ENCODE measurements around the gene C19orf12. TPM values are rescaled to one million over a fixed set of nuclear protein-coding genes. Genes with fewer than 3 reads are reported as not detected.

The C19orf12 gene
- total RNA-seq, 1 experiment from 2014 or later, result 15.5 TPM

DNA sequence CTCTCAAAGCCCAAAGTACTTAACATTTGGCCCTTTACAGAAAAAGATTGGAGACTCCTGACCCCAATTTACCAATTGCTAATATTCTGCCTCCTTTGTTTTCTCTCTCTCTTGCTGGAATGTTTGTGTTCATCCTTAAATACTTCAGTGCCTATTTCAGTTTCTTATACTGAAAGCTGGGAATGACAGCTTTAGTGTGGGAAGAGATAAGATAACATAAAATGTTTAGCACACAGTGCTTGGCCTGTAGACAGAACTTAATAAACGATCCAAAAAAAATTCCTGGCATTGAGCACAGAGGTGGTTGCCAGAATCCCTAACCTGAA is 52.8 kb downstream of the C19orf12 start (continued):
- TF ChIP-seq, protein P1, sequence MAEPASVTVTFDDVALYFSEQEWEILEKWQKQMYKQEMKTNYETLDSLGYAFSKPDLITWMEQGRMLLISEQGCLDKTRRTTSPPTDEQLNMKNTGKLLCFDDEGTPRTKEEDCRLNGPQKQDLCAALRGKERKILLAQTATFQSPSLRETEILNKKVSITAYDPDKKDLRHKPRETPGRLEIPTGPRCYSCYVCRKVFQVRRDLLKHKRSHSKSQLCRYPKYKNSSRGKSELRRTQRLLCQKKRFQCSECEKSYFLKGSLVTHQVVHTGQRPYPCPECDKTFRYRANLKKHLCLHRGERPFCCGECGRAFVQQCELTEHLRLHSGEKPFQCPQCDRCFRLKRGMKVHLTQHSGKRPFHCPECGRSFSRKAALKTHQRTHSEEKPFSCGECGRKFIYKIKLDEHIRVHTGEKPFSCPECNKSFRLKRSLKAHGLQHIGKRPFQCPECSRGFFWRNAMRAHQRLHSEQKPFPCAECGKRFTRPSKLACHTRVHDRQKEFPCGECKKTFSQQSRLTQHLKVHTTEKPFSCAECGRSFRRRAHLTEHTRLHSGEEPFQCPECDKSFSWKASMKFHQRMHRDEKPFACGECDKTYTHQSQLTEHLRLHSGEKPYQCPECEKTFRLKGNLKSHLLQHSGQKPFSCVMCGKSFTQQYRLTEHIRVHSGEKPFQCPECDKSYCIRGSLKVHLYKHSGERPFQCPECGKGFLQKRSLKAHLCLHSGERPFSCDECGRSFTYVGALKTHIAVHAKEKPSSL (CRISPR knock-in tag; conservative IDR thresholded peaks at IDR 0.05), result no peak
- TF ChIP-seq, protein P2, sequence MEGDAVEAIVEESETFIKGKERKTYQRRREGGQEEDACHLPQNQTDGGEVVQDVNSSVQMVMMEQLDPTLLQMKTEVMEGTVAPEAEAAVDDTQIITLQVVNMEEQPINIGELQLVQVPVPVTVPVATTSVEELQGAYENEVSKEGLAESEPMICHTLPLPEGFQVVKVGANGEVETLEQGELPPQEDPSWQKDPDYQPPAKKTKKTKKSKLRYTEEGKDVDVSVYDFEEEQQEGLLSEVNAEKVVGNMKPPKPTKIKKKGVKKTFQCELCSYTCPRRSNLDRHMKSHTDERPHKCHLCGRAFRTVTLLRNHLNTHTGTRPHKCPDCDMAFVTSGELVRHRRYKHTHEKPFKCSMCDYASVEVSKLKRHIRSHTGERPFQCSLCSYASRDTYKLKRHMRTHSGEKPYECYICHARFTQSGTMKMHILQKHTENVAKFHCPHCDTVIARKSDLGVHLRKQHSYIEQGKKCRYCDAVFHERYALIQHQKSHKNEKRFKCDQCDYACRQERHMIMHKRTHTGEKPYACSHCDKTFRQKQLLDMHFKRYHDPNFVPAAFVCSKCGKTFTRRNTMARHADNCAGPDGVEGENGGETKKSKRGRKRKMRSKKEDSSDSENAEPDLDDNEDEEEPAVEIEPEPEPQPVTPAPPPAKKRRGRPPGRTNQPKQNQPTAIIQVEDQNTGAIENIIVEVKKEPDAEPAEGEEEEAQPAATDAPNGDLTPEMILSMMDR (IDR thresholded peaks at IDR 0.05), result no peak
- TF ChIP-seq FOXJ3 (CRISPR knock-in tag; IDR thresholded peaks at IDR 0.05; ENCODE audit: borderline replicate concordance) (no peak), IRF2 (CRISPR knock-in tag; IDR thresholded peaks at IDR 0.05; ENCODE audit: borderline replicate concordance, low read depth) (no peak), TP53 (CRISPR knock-in tag; IDR thresholded peaks at IDR 0.05) (no peak), TCF7 (CRISPR knock-in tag; IDR thresholded peaks at IDR 0.05; ENCODE audit: low read depth) (no peak), CREB1 (CRISPR knock-in tag; IDR thresholded peaks at IDR 0.05) (no peak), MYBL2 (CRISPR knock-in tag; IDR thresholded peaks at IDR 0.05) (no peak)

DNA sequence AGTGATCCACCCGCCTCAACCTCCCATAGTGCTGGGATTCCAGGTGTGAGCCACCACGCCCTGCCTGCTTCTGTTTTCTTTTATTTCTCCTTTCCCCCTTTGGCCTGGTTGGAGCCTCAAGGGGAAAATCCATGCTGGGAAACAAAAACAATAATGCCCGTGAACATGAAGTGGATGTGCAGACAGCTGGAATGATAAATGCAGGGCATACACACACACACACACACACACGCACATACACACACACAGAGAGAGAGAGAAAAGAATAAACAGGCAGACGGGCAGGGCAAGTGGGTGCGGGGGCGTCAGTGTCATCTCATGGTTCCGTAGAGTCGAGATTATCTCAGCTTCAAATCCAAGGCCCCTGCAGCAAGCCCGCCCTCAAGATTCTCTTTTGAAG is 54.2 kb downstream of the C19orf12 start:
- ChIA-PET POLR2A (no interaction called here), CTCF (interaction anchor here (1.0 kb wide), 1 partner anchor 8 kb away, joined by 3 read pairs; no protein-coding TSS in a partner anchor)
- DNase-seq (ENCODE audit: low spot score) (no peak), ATAC-seq (no peak)
- no peak for TF ChIP-seq ZNF121 (CRISPR knock-in tag; IDR thresholded peaks at IDR 0.05)
- no peak for TF ChIP-seq TP53 (CRISPR knock-in tag; IDR thresholded peaks at IDR 0.05)
- H3K27ac Mint-ChIP-seq, result no peak overlapping the region
- no peak overlapping the region for H3K4me3 Mint-ChIP-seq
- H3K27me3 Mint-ChIP-seq (ENCODE audit: low read depth), result no peaks in the 10 kb centered on the region
- H3K4me1 Mint-ChIP-seq, result peaks cover 7% of the 10 kb centered on the region
- no peaks in the 10 kb centered on the region for H3K36me3 Mint-ChIP-seq
- no peaks in the 10 kb centered on the region for H3K9me3 Mint-ChIP-seq

DNA sequence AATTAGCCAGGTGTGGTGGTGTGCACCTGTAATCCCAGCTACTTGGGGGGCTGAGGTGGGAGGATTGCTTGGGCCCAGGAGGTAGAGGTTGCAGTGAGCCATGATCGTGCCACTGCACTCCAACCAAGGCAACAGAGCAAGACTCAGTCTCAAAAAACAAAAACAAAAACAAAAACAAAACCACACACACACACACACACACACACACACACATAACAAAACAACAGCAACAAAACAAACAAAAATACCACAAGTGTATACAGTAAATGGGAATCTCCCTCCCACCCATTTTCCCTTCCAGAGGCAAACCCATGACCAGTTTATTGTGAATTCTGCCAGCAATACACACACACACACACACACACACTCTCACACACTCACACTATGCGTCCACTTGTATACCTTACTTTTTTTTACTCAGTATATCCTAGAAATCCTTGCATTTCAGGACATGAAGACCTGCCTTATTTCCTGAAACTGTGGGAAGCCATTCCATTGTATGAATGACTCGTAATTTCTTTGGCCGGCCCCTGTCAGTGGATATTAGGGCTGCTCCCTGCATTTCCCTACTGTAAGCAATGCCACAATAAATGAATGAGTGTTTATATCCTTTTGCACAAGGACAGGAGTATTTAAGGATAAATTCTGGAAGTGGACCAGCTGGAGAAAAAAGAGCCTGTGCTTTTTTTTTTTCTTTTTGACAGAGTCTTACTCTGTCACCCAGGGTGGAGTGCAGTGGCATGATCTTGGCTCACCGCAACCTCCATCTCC is 56.7 kb downstream of the C19orf12 start:
- CTCF ChIA-PET, result interaction anchor here (1.0 kb wide), 1 partner anchor 48 kb away, joined by 4 read pairs; no protein-coding TSS in a partner anchor
- no peak overlapping the region for H3K4me3 Mint-ChIP-seq
- peaks cover 21% of the 10 kb centered on the region for H3K9me3 Mint-ChIP-seq
- no peak for ATAC-seq
- peaks cover 5% of the 10 kb centered on the region; the same call in 1 of the 2 replicates for H3K36me3 Mint-ChIP-seq
- no peaks in the 10 kb centered on the region for H3K27me3 Mint-ChIP-seq (ENCODE audit: low read depth)
- H3K27ac Mint-ChIP-seq, result no peak overlapping the region
- H3K4me1 Mint-ChIP-seq, result no peaks in the 10 kb centered on the region
- no peak for DNase-seq (ENCODE audit: low spot score)
- POLR2A ChIA-PET, result no interaction called here
- TF ChIP-seq, protein P3, sequence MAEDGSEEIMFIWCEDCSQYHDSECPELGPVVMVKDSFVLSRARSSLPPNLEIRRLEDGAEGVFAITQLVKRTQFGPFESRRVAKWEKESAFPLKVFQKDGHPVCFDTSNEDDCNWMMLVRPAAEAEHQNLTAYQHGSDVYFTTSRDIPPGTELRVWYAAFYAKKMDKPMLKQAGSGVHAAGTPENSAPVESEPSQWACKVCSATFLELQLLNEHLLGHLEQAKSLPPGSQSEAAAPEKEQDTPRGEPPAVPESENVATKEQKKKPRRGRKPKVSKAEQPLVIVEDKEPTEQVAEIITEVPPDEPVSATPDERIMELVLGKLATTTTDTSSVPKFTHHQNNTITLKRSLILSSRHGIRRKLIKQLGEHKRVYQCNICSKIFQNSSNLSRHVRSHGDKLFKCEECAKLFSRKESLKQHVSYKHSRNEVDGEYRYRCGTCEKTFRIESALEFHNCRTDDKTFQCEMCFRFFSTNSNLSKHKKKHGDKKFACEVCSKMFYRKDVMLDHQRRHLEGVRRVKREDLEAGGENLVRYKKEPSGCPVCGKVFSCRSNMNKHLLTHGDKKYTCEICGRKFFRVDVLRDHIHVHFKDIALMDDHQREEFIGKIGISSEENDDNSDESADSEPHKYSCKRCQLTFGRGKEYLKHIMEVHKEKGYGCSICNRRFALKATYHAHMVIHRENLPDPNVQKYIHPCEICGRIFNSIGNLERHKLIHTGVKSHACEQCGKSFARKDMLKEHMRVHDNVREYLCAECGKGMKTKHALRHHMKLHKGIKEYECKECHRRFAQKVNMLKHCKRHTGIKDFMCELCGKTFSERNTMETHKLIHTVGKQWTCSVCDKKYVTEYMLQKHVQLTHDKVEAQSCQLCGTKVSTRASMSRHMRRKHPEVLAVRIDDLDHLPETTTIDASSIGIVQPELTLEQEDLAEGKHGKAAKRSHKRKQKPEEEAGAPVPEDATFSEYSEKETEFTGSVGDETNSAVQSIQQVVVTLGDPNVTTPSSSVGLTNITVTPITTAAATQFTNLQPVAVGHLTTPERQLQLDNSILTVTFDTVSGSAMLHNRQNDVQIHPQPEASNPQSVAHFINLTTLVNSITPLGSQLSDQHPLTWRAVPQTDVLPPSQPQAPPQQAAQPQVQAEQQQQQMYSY (CRISPR knock-in tag; IDR thresholded peaks at IDR 0.05), result no peak
- TF ChIP-seq NR1H2 (CRISPR knock-in tag; IDR thresholded peaks at IDR 0.05) (no peak), FOXK1 (CRISPR knock-in tag; IDR thresholded peaks at IDR 0.05) (no peak), ZNF423 (CRISPR knock-in tag; IDR thresholded peaks at IDR 0.05) (no peak), CBFB (CRISPR knock-in tag; IDR thresholded peaks at IDR 0.05; ENCODE audit: low read depth) (no peak), ELF4 (CRISPR knock-in tag; IDR thresholded peaks at IDR 0.05; ENCODE audit: low read depth) (no peak), SMAD4 (CRISPR knock-in tag; IDR thresholded peaks at IDR 0.05) (no peak), SP1 (CRISPR knock-in tag; conservative IDR thresholded peaks at IDR 0.05) (no peak)
- TF ChIP-seq, protein P4, sequence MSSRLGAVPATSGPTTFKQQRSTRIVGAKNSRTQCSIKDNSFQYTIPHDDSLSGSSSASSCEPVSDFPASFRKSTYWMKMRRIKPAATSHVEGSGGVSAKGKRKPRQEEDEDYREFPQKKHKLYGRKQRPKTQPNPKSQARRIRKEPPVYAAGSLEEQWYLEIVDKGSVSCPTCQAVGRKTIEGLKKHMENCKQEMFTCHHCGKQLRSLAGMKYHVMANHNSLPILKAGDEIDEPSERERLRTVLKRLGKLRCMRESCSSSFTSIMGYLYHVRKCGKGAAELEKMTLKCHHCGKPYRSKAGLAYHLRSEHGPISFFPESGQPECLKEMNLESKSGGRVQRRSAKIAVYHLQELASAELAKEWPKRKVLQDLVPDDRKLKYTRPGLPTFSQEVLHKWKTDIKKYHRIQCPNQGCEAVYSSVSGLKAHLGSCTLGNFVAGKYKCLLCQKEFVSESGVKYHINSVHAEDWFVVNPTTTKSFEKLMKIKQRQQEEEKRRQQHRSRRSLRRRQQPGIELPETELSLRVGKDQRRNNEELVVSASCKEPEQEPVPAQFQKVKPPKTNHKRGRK (CRISPR knock-in tag; IDR thresholded peaks at IDR 0.05; ENCODE audit: borderline replicate concordance), result no peak
- TF ChIP-seq, protein P5, sequence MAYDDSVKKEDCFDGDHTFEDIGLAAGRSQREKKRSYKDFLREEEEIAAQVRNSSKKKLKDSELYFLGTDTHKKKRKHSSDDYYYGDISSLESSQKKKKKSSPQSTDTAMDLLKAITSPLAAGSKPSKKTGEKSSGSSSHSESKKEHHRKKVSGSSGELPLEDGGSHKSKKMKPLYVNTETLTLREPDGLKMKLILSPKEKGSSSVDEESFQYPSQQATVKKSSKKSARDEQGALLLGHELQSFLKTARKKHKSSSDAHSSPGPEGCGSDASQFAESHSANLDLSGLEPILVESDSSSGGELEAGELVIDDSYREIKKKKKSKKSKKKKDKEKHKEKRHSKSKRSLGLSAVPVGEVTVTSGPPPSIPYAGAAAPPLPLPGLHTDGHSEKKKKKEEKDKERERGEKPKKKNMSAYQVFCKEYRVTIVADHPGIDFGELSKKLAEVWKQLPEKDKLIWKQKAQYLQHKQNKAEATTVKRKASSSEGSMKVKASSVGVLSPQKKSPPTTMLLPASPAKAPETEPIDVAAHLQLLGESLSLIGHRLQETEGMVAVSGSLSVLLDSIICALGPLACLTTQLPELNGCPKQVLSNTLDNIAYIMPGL (CRISPR knock-in tag; IDR thresholded peaks at IDR 0.05), result no peak
- TF ChIP-seq, protein P6, sequence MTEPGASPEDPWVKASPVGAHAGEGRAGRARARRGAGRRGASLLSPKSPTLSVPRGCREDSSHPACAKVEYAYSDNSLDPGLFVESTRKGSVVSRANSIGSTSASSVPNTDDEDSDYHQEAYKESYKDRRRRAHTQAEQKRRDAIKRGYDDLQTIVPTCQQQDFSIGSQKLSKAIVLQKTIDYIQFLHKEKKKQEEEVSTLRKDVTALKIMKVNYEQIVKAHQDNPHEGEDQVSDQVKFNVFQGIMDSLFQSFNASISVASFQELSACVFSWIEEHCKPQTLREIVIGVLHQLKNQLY (CRISPR knock-in tag; IDR thresholded peaks at IDR 0.05), result no peak
